PFSK-1 (cell line): Measurements from ENCODE around the gene ALB.

ENCODE experiments used
- FOXP2 ChIP-seq: optimal IDR thresholded peaks from 2 replicates; pipeline ENCODE3; 2011; ENCODE audit warnings: borderline replicate concordance, control low read depth, inconsistent platforms; ENCODE audit not compliant: insufficient read depth; ENCODE audit errors: extremely low read length, extremely low read depth
- POLR2AphosphoS5 ChIP-seq: IDR thresholded peaks from 2 replicates; pipeline ENCODE4 v1.6.1; 2012; ENCODE audit warnings: low read depth, mild to moderate bottlenecking, control low read depth, low read length, moderate library complexity
- SIN3A ChIP-seq: IDR thresholded peaks from 2 replicates; pipeline ENCODE4 v1.6.1; 2012; ENCODE audit warnings: mild to moderate bottlenecking, low read length, moderate library complexity, borderline replicate concordance; ENCODE audit not compliant: insufficient read depth
- TAF1 ChIP-seq: IDR thresholded peaks from 2 replicates; pipeline ENCODE4 v1.6.1; 2012; ENCODE audit warnings: low read length, control low read depth, borderline replicate concordance; ENCODE audit not compliant: insufficient read depth
- TF ChIP-seq, protein P1 (sequence below), 2 experiments: IDR thresholded peaks; 2 replicates each; pipeline versions ENCODE4 v1.6.1 to v1.8.0; 2011 to 2012; ENCODE audit warnings: low read depth in 2 of 2, low read length in 2 of 2, control low read depth in 1 of 2, inconsistent platforms in 1 of 2, mild to moderate bottlenecking in 1 of 2, moderate library complexity in 1 of 2; ENCODE audit not compliant: insufficient read depth in 1 of 2

GRCh38 chr4:73434311-73434710, 30.2 kb downstream of the ALB start:
- TF ChIP-seq POLR2AphosphoS5: no peak
- TF ChIP-seq, protein P1, sequence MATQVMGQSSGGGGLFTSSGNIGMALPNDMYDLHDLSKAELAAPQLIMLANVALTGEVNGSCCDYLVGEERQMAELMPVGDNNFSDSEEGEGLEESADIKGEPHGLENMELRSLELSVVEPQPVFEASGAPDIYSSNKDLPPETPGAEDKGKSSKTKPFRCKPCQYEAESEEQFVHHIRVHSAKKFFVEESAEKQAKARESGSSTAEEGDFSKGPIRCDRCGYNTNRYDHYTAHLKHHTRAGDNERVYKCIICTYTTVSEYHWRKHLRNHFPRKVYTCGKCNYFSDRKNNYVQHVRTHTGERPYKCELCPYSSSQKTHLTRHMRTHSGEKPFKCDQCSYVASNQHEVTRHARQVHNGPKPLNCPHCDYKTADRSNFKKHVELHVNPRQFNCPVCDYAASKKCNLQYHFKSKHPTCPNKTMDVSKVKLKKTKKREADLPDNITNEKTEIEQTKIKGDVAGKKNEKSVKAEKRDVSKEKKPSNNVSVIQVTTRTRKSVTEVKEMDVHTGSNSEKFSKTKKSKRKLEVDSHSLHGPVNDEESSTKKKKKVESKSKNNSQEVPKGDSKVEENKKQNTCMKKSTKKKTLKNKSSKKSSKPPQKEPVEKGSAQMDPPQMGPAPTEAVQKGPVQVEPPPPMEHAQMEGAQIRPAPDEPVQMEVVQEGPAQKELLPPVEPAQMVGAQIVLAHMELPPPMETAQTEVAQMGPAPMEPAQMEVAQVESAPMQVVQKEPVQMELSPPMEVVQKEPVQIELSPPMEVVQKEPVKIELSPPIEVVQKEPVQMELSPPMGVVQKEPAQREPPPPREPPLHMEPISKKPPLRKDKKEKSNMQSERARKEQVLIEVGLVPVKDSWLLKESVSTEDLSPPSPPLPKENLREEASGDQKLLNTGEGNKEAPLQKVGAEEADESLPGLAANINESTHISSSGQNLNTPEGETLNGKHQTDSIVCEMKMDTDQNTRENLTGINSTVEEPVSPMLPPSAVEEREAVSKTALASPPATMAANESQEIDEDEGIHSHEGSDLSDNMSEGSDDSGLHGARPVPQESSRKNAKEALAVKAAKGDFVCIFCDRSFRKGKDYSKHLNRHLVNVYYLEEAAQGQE (IDR thresholded peaks at IDR 0.05; ENCODE audit: insufficient read depth in 1 of 2, low read depth in 2 of 2, low read length in 2 of 2): no peak
- no peak for TF ChIP-seq TAF1
- TF ChIP-seq SIN3A: no peak
- TF ChIP-seq FOXP2: no peak
